KOPT-K1 (cell line): ENCODE results near the gene BCAS1.
"Not testable (repeated sequence)": the region's sequence is repeated elsewhere in the genome, so short reads cannot be mapped to it uniquely, and the experiment has no call there.

Experiments used
- H3K27ac ChIP-seq: fragments of 200-600 bp; sonication (generic); 2 replicates; pipeline ENCODE4 v1.5.1; 2016; ENCODE audit warnings: antibody characterized with exemption, mild to moderate bottlenecking, low read depth, low read length; ENCODE audit not compliant: poor library complexity, severe bottlenecking
- H3K36me3 ChIP-seq: fragments of 200-600 bp; sonication (generic); 2 replicates; pipeline ENCODE4 v1.5.1; 2017; ENCODE audit warnings: antibody characterized with exemption, mild to moderate bottlenecking, low read length, moderate library complexity; ENCODE audit not compliant: insufficient read depth
- H3K9me3 ChIP-seq: fragments of 200-600 bp; sonication (generic); 2 replicates; pipeline ENCODE4 v1.5.1; 2017; ENCODE audit warnings: antibody characterized with exemption, low read length, mild to moderate bottlenecking; ENCODE audit not compliant: insufficient read depth, poor library complexity, severe bottlenecking

BCAS1 gene

DNA sequence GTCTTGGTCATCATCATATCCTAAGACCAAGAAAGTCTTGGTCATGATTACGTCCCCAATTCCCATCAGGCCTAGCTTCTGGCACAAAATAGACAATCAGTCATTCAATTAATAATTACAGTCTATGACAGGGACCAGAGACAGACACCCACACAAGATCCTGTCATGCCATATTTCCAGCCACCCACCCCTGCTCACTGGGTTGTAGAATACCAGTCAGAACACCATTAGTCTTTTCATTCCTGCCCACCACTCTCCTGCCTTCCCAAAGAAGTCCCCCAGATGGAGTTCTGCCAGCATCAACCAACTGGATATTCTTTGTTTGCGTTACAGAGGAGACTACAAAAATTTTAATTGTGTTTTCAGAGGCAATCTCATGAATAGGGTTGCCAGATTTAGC lies 81.0 kb downstream of the BCAS1 start:
- no peaks in the 10 kb centered on the region for H3K36me3 ChIP-seq
- H3K27ac ChIP-seq, result no peak overlapping the region
- H3K9me3 ChIP-seq, result no peaks in the 10 kb centered on the region

DNA sequence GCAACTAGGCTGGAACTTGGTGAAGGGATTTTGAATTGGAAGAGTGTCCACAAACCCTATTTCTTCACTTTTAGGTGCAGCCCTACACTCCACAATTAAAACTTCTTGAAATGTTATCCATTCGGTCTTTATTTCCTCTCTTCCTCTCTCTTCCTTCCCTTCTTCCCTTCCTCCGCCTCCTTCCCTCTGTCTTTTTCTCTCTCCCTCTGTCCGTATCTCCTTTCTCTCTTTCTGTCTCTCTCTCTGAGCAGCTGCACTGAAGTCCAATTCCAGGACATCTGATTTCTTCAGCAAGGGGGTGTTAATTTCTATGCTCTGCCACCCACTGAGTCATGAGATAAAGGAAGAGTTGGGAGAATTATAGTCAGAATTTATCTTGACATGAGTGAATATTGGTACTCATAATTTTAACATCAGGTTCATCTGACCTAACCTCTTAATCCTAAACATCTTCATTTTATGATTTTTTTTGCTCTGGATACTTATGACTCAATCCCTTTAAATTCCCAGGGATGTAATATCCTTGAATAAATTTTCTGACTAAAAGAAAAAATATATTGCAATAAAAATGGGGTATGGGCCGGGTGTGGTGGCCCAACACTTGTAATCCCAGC lies 84.2 kb downstream of the BCAS1 start:
- H3K9me3 ChIP-seq, result no peaks in the 10 kb centered on the region

DNA sequence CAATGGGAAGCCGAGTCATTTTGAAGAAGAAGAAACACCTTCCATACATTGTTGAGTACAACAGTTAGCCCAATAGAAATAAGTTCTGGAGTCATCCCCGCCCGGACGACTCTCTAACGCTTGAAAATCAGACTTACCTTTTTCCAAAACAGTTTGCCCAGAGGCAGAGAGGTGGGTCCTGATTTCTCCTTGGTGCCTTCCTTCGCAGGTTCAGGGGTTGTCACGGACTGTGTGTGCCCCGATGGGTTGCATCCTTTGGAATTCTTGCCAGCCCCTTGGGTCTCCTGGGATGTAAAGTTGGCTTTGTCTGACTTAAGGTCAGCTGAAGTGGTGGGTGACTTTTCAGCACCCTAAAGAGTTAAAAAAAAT lies 85.3 kb downstream of the BCAS1 start:
- Histone ChIP-seq H3K36me3 (no peaks in the 10 kb centered on the region), H3K9me3 (no peaks in the 10 kb centered on the region), H3K27ac (no peak overlapping the region)

More for the DNA sequence above, 84.2 kb downstream of the BCAS1 start:
- no peaks in the 10 kb centered on the region for H3K36me3 ChIP-seq
- no peak overlapping the region for H3K27ac ChIP-seq

DNA sequence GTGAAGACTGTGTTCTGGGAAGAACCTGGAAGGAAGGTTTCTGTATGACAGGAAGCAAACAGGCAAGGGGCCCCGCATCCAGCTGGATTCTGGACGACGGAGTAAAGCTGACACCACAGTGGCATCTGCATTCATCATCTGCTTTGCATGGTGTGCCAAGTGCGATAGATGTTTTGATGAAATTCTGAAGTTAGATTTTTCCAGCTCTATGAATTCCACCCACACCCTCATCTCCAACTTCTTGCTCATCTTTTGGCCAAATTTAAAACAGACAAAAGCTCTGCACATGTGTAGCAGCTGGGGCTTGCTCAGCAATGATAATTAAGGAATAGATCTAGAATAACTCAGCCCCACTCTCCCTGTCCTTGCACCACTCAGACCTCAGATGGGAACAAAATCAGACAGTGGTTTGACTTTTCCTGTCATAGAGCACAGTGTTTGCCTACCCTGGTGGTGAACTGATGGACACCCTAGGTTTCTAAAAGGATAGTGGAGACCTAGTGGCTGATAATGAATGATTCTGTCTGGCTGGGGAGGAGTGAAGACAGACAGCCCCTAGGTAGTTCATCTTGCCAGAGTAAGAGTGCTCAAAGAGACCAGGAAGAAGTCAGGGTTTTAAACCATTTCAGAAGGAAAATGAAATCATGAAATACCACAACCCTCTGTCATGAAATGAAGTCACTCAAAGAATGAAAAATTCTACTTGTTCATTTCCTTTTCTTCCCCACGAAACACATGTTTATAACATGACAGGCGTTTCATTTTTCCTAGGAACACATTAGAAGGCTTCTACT lies 85.8 kb downstream of the BCAS1 start:
- Histone ChIP-seq H3K36me3 (no peaks in the 10 kb centered on the region), H3K27ac (no peak overlapping the region), H3K9me3 (no peaks in the 10 kb centered on the region)

DNA sequence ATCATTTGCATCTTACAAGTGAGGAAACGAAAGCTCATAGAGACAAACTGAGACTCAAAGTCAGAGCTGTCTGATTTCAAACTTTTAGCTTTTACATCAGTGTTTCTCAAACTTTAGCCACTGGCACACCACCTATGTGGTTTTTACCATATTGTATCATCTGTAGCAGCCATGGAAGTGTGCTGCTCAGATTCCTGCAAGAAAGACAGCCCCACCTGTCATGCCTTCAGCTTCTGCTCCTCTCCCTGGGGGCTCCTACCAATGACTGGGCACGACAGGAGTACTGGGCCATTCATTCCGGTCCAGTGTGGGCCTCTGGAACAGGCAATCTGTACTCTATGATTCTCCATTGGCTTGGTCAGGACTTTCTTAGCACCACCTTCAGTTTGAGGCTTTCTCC lies 87.0 kb downstream of the BCAS1 start:
- Histone ChIP-seq H3K9me3 (no peaks in the 10 kb centered on the region), H3K27ac (no peak overlapping the region), H3K36me3 (no peaks in the 10 kb centered on the region)

DNA sequence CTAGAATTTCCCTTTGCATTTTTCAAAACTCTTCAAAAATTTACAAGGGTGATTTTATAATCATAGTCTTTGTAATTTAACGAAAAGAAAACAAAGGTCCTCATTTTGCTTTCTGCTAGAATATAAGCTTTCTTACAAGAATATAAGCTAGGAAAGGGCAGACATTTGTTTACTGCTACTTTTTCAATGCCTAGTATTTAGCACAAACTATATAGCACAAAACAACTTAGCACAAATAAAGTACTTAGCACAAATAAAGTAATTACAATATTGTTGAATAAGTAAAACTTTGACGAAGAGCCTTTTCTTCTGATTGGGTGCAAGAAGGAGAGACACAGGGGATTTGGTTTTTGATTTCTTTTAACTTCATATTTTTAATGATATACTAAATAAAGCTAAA lies 87.8 kb downstream of the BCAS1 start:
- Histone ChIP-seq H3K27ac (no peak overlapping the region), H3K9me3 (no peaks in the 10 kb centered on the region), H3K36me3 (no peaks in the 10 kb centered on the region)

DNA sequence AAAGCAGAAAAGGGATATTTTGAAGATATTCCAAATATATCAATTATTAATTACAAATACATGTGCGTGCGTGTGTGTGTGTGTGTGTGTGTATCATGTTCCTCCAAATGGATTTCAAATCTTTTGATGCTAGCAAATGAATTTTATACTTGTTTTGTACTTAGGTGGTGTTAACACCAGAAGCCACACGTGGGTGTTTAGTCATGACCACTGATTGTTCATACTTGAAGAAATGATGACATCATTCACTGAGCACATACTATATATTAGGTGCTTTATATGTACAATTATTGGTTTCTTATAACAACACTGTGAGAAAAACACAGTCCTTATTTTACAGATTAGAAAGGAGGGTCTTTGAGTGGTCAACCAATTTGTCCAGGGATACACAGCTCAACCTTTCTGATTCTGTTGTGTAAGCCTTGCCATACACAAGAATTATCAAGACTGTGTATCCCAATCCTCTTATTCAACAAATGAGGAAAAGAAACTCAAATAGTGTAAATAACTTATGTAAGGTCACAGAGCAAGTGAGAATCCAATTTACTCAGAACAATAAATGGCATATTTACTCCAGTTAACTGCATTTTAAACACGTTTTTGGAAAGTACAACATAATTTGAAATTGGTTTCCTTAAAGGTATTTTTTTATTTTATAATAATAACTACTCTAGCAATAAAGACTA lies 88.5 kb downstream of the BCAS1 start:
- H3K27ac ChIP-seq, result no peak overlapping the region

DNA sequence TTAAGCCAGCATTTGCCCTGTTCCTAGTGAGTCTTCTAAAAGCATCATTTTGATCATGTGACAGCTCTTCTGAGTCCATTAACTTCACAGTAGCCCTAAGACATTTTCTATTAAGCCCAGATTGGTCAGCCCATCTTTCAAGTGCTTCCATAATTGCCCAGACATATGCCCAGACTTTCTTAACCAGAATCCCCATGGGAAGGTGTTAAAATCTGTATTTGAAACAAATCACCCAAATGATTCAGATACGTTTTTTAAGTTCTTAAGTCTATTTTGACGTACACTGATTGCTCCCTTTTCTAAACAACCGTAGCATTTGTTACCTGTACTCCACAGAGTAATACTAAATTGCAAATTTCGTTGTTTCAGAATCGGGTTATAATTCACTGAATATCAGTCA lies 89.3 kb downstream of the BCAS1 start:
- H3K27ac ChIP-seq, result no peak overlapping the region
- peaks cover 13% of the 10 kb centered on the region for H3K9me3 ChIP-seq

More for the DNA sequence above, 88.5 kb downstream of the BCAS1 start:
- Histone ChIP-seq H3K9me3 (peaks cover 7% of the 10 kb centered on the region), H3K36me3 (no peaks in the 10 kb centered on the region)

DNA sequence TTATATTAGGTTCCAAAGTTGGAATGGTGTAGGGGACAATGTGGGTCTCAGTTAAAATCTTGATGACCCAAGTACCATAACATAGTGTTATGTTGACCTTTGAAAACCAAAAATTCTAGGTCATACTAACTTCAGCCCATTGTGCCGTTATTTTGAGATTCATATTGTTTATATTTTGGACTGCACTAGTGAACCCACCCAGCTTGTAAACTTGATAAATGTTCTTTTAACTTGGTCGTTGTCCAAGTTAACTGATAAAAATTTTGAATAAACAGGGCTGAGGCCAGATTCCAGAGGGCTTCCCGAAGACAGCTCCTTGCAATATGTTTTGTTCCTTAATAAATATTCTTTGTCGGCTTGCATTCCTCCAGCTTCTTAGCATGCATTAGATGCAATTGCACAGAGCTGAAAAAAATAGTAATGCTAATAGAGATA lies 90.3 kb downstream of the BCAS1 start:
- H3K27ac ChIP-seq, result no peak overlapping the region
- no peaks in the 10 kb centered on the region for H3K36me3 ChIP-seq
- H3K9me3 ChIP-seq, result peaks cover 13% of the 10 kb centered on the region

More for the DNA sequence above, 89.3 kb downstream of the BCAS1 start:
- no peaks in the 10 kb centered on the region for H3K36me3 ChIP-seq

DNA sequence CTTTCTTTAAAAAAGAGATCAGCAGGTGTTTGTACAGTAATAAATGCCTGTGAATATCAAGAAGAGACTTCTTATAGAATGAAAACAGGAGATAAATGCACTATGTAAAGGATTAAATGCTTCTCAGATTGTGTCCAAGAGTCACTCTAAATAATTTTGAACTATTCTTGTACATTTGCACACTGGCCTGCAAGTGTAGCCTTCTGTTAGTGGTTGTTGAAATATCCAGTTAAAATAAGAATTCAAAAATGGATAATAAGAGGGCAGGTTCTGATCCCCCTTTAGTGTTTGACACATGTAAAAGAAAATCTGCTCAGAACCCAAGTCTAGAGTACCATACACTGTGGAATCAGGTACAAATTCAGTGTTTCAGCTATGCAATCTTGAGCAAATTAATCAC lies 91.9 kb downstream of the BCAS1 start:
- no peaks in the 10 kb centered on the region for H3K36me3 ChIP-seq
- H3K9me3 ChIP-seq, result peaks cover 28% of the 10 kb centered on the region
- H3K27ac ChIP-seq, result no peak overlapping the region

DNA sequence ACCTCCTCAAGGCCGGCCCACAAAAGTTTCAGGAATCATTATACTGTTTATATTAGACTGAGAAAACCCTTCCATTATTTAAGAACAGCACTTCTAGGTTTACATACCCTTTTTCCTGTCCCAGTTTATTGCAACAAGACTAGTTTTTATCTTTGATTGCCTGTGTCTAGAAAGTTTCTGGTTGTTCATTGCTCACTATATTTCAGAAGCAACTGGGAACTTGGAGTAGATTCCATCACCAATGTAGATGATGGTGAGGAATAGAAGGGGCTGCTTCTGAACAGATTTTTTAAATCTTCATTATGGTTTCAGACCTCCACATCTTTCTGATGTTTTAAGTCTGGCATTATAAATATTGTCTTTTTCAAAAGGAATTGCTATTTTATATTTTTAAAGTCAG lies 93.0 kb downstream of the BCAS1 start:
- H3K36me3 ChIP-seq, result no peaks in the 10 kb centered on the region
- H3K27ac ChIP-seq, result no peak overlapping the region
- peaks cover 29% of the 10 kb centered on the region for H3K9me3 ChIP-seq

DNA sequence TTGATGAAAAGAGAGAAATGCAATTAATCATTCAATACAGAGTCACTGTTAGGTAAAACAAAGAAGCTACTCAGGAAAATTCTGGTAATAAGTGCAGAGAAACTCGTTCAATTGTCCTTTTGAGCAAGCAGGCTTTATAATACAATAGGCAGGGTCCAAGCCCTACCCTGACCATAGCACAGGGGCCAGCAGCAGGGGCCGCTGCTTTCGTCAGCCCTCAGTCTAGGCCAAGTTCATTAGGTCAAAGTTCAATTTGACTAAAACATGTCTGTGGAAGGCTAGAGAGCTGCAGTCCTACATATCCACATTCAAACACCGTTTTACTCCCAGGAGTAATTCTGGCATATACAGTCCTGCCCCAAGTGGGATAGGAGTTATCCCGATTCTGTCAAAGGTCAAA lies 94.6 kb downstream of the BCAS1 start:
- Histone ChIP-seq H3K36me3 (no peaks in the 10 kb centered on the region), H3K27ac (no peak overlapping the region), H3K9me3 (peaks cover 29% of the 10 kb centered on the region)

DNA sequence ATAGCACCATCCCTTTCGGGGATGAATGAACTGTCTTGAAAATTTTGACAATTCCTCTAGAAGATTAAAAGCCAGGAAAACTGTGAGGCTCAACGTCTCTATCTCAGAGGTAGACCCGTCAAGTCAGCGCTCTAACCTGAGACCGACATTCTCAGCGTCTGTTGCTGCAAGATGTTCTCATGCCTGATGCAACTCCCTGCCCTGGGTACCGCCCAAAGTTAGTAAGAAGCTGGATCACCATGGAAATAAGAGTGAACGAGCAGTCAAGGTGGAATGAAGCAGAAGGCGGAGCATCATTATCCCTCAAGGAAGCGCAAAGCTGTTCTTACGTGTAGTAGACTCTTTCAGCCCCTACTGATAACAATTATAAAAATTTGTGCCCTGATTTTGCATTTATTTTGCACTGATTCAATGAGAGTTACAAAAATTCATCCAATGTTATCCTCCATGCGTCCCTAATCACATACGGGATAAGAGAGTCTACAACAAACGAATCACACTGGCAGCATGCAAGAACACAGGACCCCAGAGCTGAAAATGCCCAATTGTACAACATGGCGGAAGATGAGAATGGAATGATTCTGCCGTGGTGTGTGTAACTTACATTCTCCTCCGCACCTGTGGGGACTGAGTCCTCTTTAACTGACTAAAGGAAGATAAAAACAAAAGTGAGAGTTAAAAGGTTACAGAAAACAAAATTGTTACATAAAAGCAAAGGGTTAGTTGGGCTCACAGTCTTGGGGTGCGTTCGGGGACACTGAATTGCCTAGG lies 95.4 kb downstream of the BCAS1 start:
- Histone ChIP-seq H3K36me3 (no peaks in the 10 kb centered on the region), H3K27ac (no peak overlapping the region), H3K9me3 (peaks cover 29% of the 10 kb centered on the region)

DNA sequence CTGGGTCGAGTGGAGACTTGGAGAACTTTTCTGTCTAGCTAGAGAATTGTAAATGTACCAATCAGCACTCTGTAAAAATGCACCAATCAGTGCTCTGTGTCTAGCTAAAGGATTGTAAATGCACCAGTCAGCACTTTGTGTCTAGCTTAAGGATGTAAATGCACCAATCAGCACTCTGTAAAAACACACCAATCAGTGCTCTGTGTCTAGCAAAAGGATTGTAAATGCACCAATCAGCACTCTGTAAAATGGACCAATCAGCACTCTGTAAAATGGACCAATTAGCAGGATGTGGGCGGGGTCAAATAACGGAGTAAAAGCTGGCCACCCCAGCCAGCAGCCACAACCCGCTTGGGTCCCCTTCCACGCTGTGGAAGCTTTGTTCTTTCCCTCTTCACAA lies 96.5 kb downstream of the BCAS1 start:
- H3K9me3 ChIP-seq, result peaks cover 29% of the 10 kb centered on the region
- not testable (repeated sequence) for H3K36me3 ChIP-seq, H3K27ac ChIP-seq

DNA sequence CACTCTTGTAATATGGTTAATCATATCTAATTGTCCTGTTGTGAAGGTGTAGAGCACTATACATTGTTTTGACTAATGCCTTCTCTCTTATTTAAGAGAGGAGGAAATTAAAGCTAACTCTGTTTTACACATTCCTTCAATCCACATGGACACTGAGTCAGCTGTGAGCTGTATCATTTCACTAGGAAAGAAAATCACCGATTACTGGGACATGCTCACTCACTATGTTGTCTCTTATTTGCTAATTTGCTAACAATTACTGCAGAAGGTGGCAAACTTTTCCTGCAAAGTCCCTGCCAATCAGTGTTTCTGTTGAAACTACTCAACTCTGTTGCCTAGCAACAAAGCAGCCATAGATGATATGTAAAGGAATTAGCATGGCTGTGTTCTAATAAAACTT lies 98.2 kb downstream of the BCAS1 start:
- H3K9me3 ChIP-seq, result peaks cover 25% of the 10 kb centered on the region
- no peak overlapping the region for H3K27ac ChIP-seq

More for the DNA sequence above, 98.2 kb downstream of the BCAS1 start:
- no peaks in the 10 kb centered on the region for H3K36me3 ChIP-seq
